LNCaP clone FGC (cell line): ENCODE measurements around the gene PSMB3.
A peak's percentile ranks its signal among the peaks of the same experiment; 100 is the strongest.

Source experiments
- DNase-seq: peaks from one replicate; pipeline ENCODE4 v3.0.0-alpha.2; 2011; ENCODE audit warnings: low read depth
- H3K4me3 ChIP-seq: 2 replicates; pipeline ENCODE4 v1.5.1; 2011; ENCODE audit warnings: mild to moderate bottlenecking, low read depth, low read length, control low read depth
- CTCF ChIP-seq: IDR thresholded peaks from 2 replicates; pipeline ENCODE4 v1.5.1; 2012; ENCODE audit warnings: mild to moderate bottlenecking; ENCODE audit not compliant: control insufficient read depth, insufficient read depth; ENCODE audit errors: extremely low read depth

The PSMB3 gene

GRCh38 chr17:38752308-38753070 is at the start of gene PSMB3:
TSS of gene PSMB3 (plus strand) at chr17:38752741. CDS start at chr17:38752827, 86 bp downstream.
- 0 out of 2 replicates have a peak, but pooled peaks have one; percentile 1 for TF ChIP-seq CTCF
- H3K4me3 ChIP-seq, result peak within 1 kb of the TSS; percentile 99
- DNase-seq, result peak; percentile 100

- TF ChIP-seq CTCF, result no peak
- no peak for DNase-seq
- H3K4me3 ChIP-seq, result peak overlapping the region; percentile 84
Measured at GRCh38 chr17:38702916-38703741, 49.4 kb upstream of the PSMB3 start.

GRCh38 chr17:38703742-38704605 is 48.6 kb upstream of the PSMB3 start:
- DNase-seq, result peak; percentile 75
- peak overlapping the region; percentile 84 for H3K4me3 ChIP-seq
- no peak for TF ChIP-seq CTCF

GRCh38 chr17:38704606-38705522 is 47.7 kb upstream of the PSMB3 start, which contains the start of gene MLLT6:
TSS of gene MLLT6 (plus strand) at chr17:38705273. CDS start at chr17:38705633, 360 bp downstream.
- no peak for TF ChIP-seq CTCF
- H3K4me3 ChIP-seq, result peak within 1 kb of the TSS; percentile 84
- peak; percentile 14 for DNase-seq

GRCh38 chr17:38705523-38705802 is 47.1 kb upstream of the PSMB3 start:
- TF ChIP-seq CTCF, result no peak
- H3K4me3 ChIP-seq, result peak overlapping the region; percentile 84
- no peak for DNase-seq
